Panc1 (cell line): ENCODE measurements around the gene SCCPDH. TPM values are rescaled to one million over a fixed set of nuclear protein-coding genes. Genes with fewer than 3 reads are reported as not detected.

Experiments used
- ATAC-seq: fragments of 200-7000 bp; cut with Tn5 transposase; 2 replicates; pipeline ENCODE4 v1.9.1; 2020; ENCODE audit warnings: mild to moderate bottlenecking, moderate library complexity
- BruUV-seq: library from RNA; stranded (reverse); fragments of 400-500 nt; replicated peaks from 2 replicates; lab custom pipeline; 2021; lab: Mats Ljungman, UMichigan
- CTCF ChIA-PET: fragments of 300-600 bp; sonication (Branson Sonifier 250); formaldehyde crosslinking; loops from one replicate; lab custom pipeline; 2022; ENCODE audit warnings: antibody characterized with exemption; lab: Charles Lee
- POLR2A ChIA-PET: fragments of 300-600 bp; sonication (Branson Sonifier 250); formaldehyde crosslinking; loops from one replicate; lab custom pipeline; 2022; ENCODE audit warnings: antibody characterized with exemption; lab: Charles Lee
- DNase-seq: peaks from one replicate; pipeline ENCODE4 v3.0.0-alpha.2; 2010; ENCODE audit warnings: low read depth, low spot score
- H3K27ac ChIP-seq: 2 replicates; pipeline ENCODE4 v1.5.1; 2011; ENCODE audit warnings: mild to moderate bottlenecking, low read length, inconsistent platforms
- H3K27me3 ChIP-seq: fragments of 200-500 bp; sonication (Bioruptor generic); 2 replicates; pipeline ENCODE4 v1.6.0; 2014; ENCODE audit warnings: low read length, inconsistent platforms; ENCODE audit not compliant: control insufficient read depth, insufficient read depth
- H3K36me3 ChIP-seq: fragments of 200-500 bp; sonication (Bioruptor generic); 2 replicates; pipeline ENCODE4 v1.5.1; 2014; ENCODE audit warnings: inconsistent platforms, mild to moderate bottlenecking, low read length, moderate library complexity; ENCODE audit not compliant: control insufficient read depth, insufficient read depth
- H3K4me1 ChIP-seq: 2 replicates; pipeline ENCODE4 v1.5.1; 2011; ENCODE audit warnings: inconsistent platforms, mild to moderate bottlenecking, low read length, moderate library complexity; ENCODE audit not compliant: control insufficient read depth, insufficient read depth
- H3K4me3 ChIP-seq, 2 experiments: 2 replicates each; pipeline ENCODE4 v1.5.1; 2011 to 2012; ENCODE audit warnings: low read depth in 2 of 2, low read length in 2 of 2, mild to moderate bottlenecking in 2 of 2, inconsistent platforms in 1 of 2, moderate library complexity in 1 of 2
- H3K9me3 ChIP-seq: fragments of 200-500 bp; sonication (Bioruptor generic); 2 replicates; pipeline ENCODE4 v1.5.1; 2014; ENCODE audit warnings: low read depth, mild to moderate bottlenecking, inconsistent platforms, low read length, moderate library complexity; ENCODE audit not compliant: control insufficient read depth, insufficient read depth
- CTCF ChIP-seq: fragments of 450-650 bp; IDR thresholded peaks from 2 replicates; pipeline ENCODE4 v1.5.1; 2017; ENCODE audit warnings: mild to moderate bottlenecking
- POLR2AphosphoS5 ChIP-seq: IDR thresholded peaks from 2 replicates; pipeline ENCODE4 v1.6.1; 2012; ENCODE audit warnings: mild to moderate bottlenecking, low read depth, low read length, moderate library complexity
- REST ChIP-seq, 2 experiments: IDR thresholded peaks; 2 replicates each; pipeline ENCODE4 v1.6.1; 2011 to 2012; ENCODE audit warnings: low read depth in 2 of 2, control low read depth in 1 of 2, low read length in 1 of 2, mild to moderate bottlenecking in 1 of 2, moderate library complexity in 1 of 2; ENCODE audit not compliant: insufficient read depth in 1 of 2
- SIN3A ChIP-seq: IDR thresholded peaks from 2 replicates; pipeline ENCODE4 v1.6.1; 2012; ENCODE audit warnings: low read depth, mild to moderate bottlenecking, low read length, moderate library complexity, borderline replicate concordance; ENCODE audit not compliant: insufficient read depth
- TCF7L2 ChIP-seq: IDR thresholded peaks from 2 replicates; pipeline ENCODE4 v1.6.1; 2011; ENCODE audit warnings: mild to moderate bottlenecking, low read depth, low read length, inconsistent platforms
- in situ Hi-C: cut with HindIII; loops from 2 replicates; pipeline ENCODE4 v1.10.0; 2016; ENCODE audit warnings: low sequenced_read_pairs, low pct_unique_long_range_greater_than_20kb
- intact Hi-C: fragments of 100-400 bp; cut with micrococcal nuclease; formaldehyde crosslinking; loops from one replicate; pipeline ENCODE4 v1.10.0; 2022; ENCODE audit not compliant: unreplicated experiment
- total RNA-seq: library from RNA; stranded (reverse); gene quantifications from one replicate; pipeline ENCODE4 v1.2.1, GENCODE V29; 2021; ENCODE audit not compliant: unreplicated experiment

Gene SCCPDH
- total RNA-seq, 1 experiment from 2014 or later: 40.2 TPM

- ChIA-PET POLR2A (interaction anchor here (0.6 kb wide), 1 partner anchor 41 kb away, joined by 7 read pairs; no protein-coding TSS in a partner anchor), CTCF (no interaction called here)
- DNase-seq (no peak), ATAC-seq (0 out of 2 replicates have a peak, but pooled peaks have one; percentile 11)
- Histone ChIP-seq H3K9me3 (no peaks in the 10 kb centered on the region), H3K27me3 (no peaks in the 10 kb centered on the region), H3K36me3 (no peaks in the 10 kb centered on the region), H3K4me3 (no peak overlapping the region), H3K4me1 (no peaks in the 10 kb centered on the region), H3K27ac (no peak overlapping the region)
- in situ Hi-C loops (no loop called here), intact Hi-C loops (no loop called here)
- BruUV-seq: no TSS peak
- TF ChIP-seq TCF7L2 (no peak), CTCF (no peak), SIN3A (no peak), POLR2AphosphoS5 (no peak), REST (IDR thresholded peaks at IDR 0.05; ENCODE audit: insufficient read depth in 1 of 2, low read depth in 2 of 2, low read length in 1 of 2) (no peak)
Measured at GRCh38 chr1:246794828-246795671, 70.8 kb downstream of the SCCPDH start.

GRCh38 chr1:246795906-246796694 is 71.9 kb downstream of the SCCPDH start:
- no TSS peak for BruUV-seq
- Histone ChIP-seq H3K36me3 (no peaks in the 10 kb centered on the region), H3K4me1 (no peaks in the 10 kb centered on the region), H3K9me3 (no peaks in the 10 kb centered on the region), H3K4me3 (no peak overlapping the region), H3K27ac (no peak overlapping the region), H3K27me3 (no peaks in the 10 kb centered on the region)
- in situ Hi-C loops (no loop called here), intact Hi-C loops (no loop called here)
- ChIA-PET POLR2A (interaction anchor here (0.6 kb wide), 1 partner anchor 40 kb away, joined by 7 read pairs; no protein-coding TSS in a partner anchor), CTCF (no interaction called here)
- TF ChIP-seq TCF7L2 (no peak), REST (IDR thresholded peaks at IDR 0.05; ENCODE audit: insufficient read depth in 1 of 2, low read depth in 2 of 2, low read length in 1 of 2) (no peak), POLR2AphosphoS5 (no peak)
- no peak for ATAC-seq
- DNase-seq: no peak
